MM.1S (cell line): ENCODE results near the gene CRADD.

Experiments
- DNase-seq: peaks from one replicate; pipeline ENCODE4 v3.0.0-alpha.2; 2015
- H2AFZ ChIP-seq: fragments of 300-600 bp; sonication (generic); 2 replicates; pipeline ENCODE4 v1.6.0; 2016; ENCODE audit warnings: antibody characterized with exemption, low read length
- H3F3A ChIP-seq: fragments of 300-600 bp; sonication (generic); 2 replicates; pipeline ENCODE4 v1.6.1; 2016; ENCODE audit warnings: mild to moderate bottlenecking, antibody characterized with exemption, low read length, moderate library complexity, mixed read lengths; ENCODE audit not compliant: insufficient read depth
- H3K27ac ChIP-seq: fragments of 300-600 bp; sonication (generic); 2 replicates; pipeline ENCODE4 v1.5.1; 2016; ENCODE audit warnings: mild to moderate bottlenecking, low read length
- H3K27me3 ChIP-seq: fragments of 300-600 bp; sonication (generic); replicated peaks from 2 replicates; pipeline ENCODE4 v1.6.0; 2016; ENCODE audit warnings: low read length; ENCODE audit not compliant: insufficient read depth
- H3K36me3 ChIP-seq: fragments of 300-600 bp; sonication (generic); replicated peaks from 2 replicates; pipeline ENCODE4 v1.6.1; 2016; ENCODE audit warnings: mild to moderate bottlenecking, low read length, mixed read lengths; ENCODE audit not compliant: insufficient read depth
- H3K4me1 ChIP-seq: fragments of 300-600 bp; sonication (generic); 2 replicates; pipeline ENCODE4 v1.6.1; 2016; ENCODE audit warnings: low read length, mixed read lengths
- H3K4me2 ChIP-seq: fragments of 300-600 bp; sonication (generic); 2 replicates; pipeline ENCODE4 v1.6.0; 2016; ENCODE audit warnings: low read depth, low read length
- H3K4me3 ChIP-seq: fragments of 300-600 bp; sonication (generic); 2 replicates; pipeline ENCODE4 v1.5.1; 2016; ENCODE audit warnings: low read length, mixed read lengths
- H3K79me2 ChIP-seq: fragments of 300-600 bp; sonication (generic); 2 replicates; pipeline ENCODE4 v1.6.1; 2016; ENCODE audit warnings: mixed run types, low read length, mixed read lengths
- H3K9ac ChIP-seq: fragments of 300-600 bp; sonication (generic); 2 replicates; pipeline ENCODE4 v1.6.1; 2016; ENCODE audit warnings: low read length, mixed read lengths
- H3K9me2 ChIP-seq: fragments of 300-600 bp; sonication (generic); replicated peaks from 2 replicates; pipeline ENCODE4 v1.6.1; 2016; ENCODE audit warnings: mild to moderate bottlenecking, low read length, mixed read lengths; ENCODE audit not compliant: insufficient read depth
- H3K9me3 ChIP-seq: fragments of 300-600 bp; sonication (generic); replicated peaks from 2 replicates; pipeline ENCODE4 v1.6.1; 2016; ENCODE audit warnings: mild to moderate bottlenecking, low read length, mixed read lengths; ENCODE audit not compliant: insufficient read depth
- H4K20me1 ChIP-seq: fragments of 300-600 bp; sonication (generic); 2 replicates; pipeline ENCODE4 v1.6.1; 2016; ENCODE audit warnings: mild to moderate bottlenecking, low read length, moderate library complexity, mixed read lengths; ENCODE audit not compliant: insufficient read depth
- EZH2 ChIP-seq: fragments of 300-600 bp; sonication (generic); optimal IDR thresholded peaks from 2 replicates; pipeline ENCODE3; 2017; ENCODE audit warnings: low read depth, mild to moderate bottlenecking, antibody characterized with exemption, low read length, mixed read lengths
- EZH2phosphoT487 ChIP-seq: fragments of 300-600 bp; sonication (generic); IDR thresholded peaks from 2 replicates; pipeline ENCODE4 v1.6.1; 2018; ENCODE audit warnings: antibody characterized with exemption, low read length
- TF ChIP-seq, protein P1 (sequence below): fragments of 300-600 bp; sonication (generic); IDR thresholded peaks from 2 replicates; pipeline ENCODE4 v1.5.1; 2016; ENCODE audit warnings: antibody characterized with exemption, low read length, mixed read lengths

The CRADD gene

DNA sequence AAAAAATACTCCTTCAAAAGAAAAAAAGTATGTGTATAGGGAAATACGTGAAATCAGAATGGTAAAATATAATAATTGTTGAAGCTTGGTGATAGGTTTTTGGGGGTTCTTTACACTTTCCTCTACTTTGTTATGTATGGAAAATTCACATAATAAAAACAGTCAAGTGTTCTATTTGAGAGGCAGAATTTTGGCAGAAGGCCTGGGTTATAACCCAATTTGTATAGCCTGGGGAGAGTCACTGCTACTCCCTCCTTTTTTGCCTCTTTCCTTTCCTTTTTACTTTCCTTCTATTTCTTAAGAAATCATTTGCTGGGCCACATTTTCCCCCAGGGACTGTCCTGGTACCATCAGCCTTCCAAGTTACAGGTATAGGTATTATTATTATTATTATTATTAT is 105.7 kb downstream of the CRADD start:
- Histone ChIP-seq H3K4me2 (no peak overlapping the region), H3K9me2 (no peaks in the 10 kb centered on the region), H2AFZ (no peak overlapping the region), H3K79me2 (no peaks in the 10 kb centered on the region), H3K36me3 (no peaks in the 10 kb centered on the region), H4K20me1 (no peaks in the 10 kb centered on the region), H3K9me3 (no peaks in the 10 kb centered on the region), H3F3A (no peaks in the 10 kb centered on the region), H3K27ac (no peak overlapping the region), H3K4me1 (no peaks in the 10 kb centered on the region), H3K27me3 (no peaks in the 10 kb centered on the region), H3K9ac (no peak overlapping the region), H3K4me3 (no peak overlapping the region)
- TF ChIP-seq, protein P1, sequence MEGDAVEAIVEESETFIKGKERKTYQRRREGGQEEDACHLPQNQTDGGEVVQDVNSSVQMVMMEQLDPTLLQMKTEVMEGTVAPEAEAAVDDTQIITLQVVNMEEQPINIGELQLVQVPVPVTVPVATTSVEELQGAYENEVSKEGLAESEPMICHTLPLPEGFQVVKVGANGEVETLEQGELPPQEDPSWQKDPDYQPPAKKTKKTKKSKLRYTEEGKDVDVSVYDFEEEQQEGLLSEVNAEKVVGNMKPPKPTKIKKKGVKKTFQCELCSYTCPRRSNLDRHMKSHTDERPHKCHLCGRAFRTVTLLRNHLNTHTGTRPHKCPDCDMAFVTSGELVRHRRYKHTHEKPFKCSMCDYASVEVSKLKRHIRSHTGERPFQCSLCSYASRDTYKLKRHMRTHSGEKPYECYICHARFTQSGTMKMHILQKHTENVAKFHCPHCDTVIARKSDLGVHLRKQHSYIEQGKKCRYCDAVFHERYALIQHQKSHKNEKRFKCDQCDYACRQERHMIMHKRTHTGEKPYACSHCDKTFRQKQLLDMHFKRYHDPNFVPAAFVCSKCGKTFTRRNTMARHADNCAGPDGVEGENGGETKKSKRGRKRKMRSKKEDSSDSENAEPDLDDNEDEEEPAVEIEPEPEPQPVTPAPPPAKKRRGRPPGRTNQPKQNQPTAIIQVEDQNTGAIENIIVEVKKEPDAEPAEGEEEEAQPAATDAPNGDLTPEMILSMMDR = no peak
- TF ChIP-seq EZH2 (no peak), EZH2phosphoT487 (no peak)
- DNase-seq = no peak

DNA sequence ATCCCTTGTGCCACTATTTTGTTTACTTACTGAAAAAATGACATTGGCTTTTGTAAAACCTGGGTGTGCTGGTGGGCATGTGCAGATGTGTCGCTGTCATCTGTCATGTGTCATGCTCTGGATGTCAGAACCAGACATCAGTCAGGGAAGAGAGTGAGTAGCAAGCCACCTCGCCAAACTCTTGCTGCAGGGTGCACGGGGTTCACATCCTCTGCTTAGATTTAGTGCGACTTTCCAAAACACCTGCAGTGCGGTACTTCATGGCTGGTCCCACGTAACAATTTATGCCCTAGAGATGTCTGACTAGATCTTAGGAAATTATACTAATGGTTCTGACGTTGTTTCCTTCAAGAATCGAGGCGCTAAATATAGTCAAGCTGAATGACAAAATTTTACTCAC is 106.7 kb downstream of the CRADD start:
- Histone ChIP-seq H3K27me3 (no peaks in the 10 kb centered on the region), H3F3A (no peaks in the 10 kb centered on the region), H3K79me2 (no peaks in the 10 kb centered on the region), H3K9me2 (no peaks in the 10 kb centered on the region), H3K9ac (no peak overlapping the region), H3K27ac (no peak overlapping the region), H3K4me1 (no peaks in the 10 kb centered on the region), H3K4me2 (no peak overlapping the region), H3K4me3 (no peak overlapping the region), H2AFZ (no peak overlapping the region), H4K20me1 (no peaks in the 10 kb centered on the region), H3K36me3 (no peaks in the 10 kb centered on the region), H3K9me3 (no peaks in the 10 kb centered on the region)
- DNase-seq = no peak
- no peak for TF ChIP-seq EZH2
- TF ChIP-seq EZH2phosphoT487 = no peak
- TF ChIP-seq, protein P1 = no peak

DNA sequence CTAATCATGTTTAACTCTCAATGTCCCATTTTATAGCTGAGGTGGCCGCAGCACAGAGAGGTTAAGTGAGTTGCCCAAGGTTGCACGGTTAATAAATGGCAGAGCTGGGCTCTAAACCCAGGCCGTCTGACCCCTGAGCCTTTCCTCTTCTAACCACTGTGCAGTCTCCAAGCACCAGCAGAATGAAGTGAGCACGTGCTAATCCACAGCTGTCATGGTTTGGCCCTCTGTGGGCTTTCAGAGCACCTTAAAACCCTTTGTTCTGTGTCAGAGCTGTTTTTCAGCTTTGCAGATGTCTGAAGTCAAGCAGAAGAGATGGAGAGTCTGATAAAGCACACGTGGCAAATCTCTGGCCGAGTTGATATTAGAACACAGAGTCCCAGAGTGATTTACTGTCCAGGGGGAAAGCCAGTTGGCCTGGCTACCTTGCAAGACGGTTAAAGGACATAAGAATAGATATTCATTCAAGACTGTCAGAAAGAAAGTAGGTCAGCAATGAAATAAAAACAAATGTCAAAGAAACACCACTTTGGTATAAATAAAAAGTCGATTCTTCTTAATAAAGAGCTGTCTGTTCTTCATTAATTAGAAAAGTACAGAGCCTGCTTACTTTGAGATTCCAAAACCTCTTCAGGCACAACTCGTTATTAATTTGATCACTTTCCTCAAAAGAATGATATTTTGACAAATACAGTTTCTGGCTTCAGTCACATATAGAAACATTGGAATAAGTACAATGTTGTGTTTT is 107.3 kb downstream of the CRADD start:
- H3K79me2 ChIP-seq = no peaks in the 10 kb centered on the region
- no peak overlapping the region for H3K4me2 ChIP-seq
- no peak overlapping the region for H2AFZ ChIP-seq
- TF ChIP-seq, protein P1 = no peak
- no peak for TF ChIP-seq EZH2
- no peak for TF ChIP-seq EZH2phosphoT487
- no peaks in the 10 kb centered on the region for H3K9me3 ChIP-seq
- no peaks in the 10 kb centered on the region for H3F3A ChIP-seq
- DNase-seq = no peak
- no peak overlapping the region for H3K4me3 ChIP-seq
- no peaks in the 10 kb centered on the region for H3K9me2 ChIP-seq
- H3K36me3 ChIP-seq = no peaks in the 10 kb centered on the region
- H3K27ac ChIP-seq = no peak overlapping the region
- H3K4me1 ChIP-seq = 0 out of 2 replicates have a peak, but pooled peaks cover 2% of the 10 kb centered on the region
- no peaks in the 10 kb centered on the region for H3K27me3 ChIP-seq
- no peak overlapping the region for H3K9ac ChIP-seq
- H4K20me1 ChIP-seq = no peaks in the 10 kb centered on the region
